Keratinocyte (primary cell): ENCODE results near the gene RRP9. TPM values are rescaled to one million over a fixed set of nuclear protein-coding genes. Genes with fewer than 3 reads are reported as not detected.

Source experiments
- DNase-seq: peaks from one replicate; pipeline ENCODE4 v3.0.0-alpha.2; 2011; ENCODE audit warnings: low read depth, missing footprints, low spot score
- FAIRE-seq: peaks from 2 replicates; lab custom pipeline; 2011; peaks lifted over from hg19 to GRCh38; lab: Jason Lieb, UNC
- H2AFZ ChIP-seq: 2 replicates; pipeline ENCODE4 v1.6.0; 2012; ENCODE audit warnings: low read length, control low read depth, inconsistent platforms; ENCODE audit not compliant: control insufficient read depth
- H3K27ac ChIP-seq: 2 replicates; pipeline ENCODE4 v1.5.1; 2011; ENCODE audit warnings: low read length; ENCODE audit not compliant: control insufficient read depth, insufficient read depth
- H3K27me3 ChIP-seq: 3 replicates; pipeline ENCODE4 v1.6.0; 2011; ENCODE audit warnings: low read length; ENCODE audit not compliant: control insufficient read depth, insufficient read depth; ENCODE audit errors: extremely low read depth
- H3K36me3 ChIP-seq, 2 experiments: 2 replicates in 1 of 2; 3 replicates in 1 of 2; pipeline ENCODE4 v1.5.1; 2011; ENCODE audit warnings: low read length in 2 of 2, mild to moderate bottlenecking in 1 of 2; ENCODE audit not compliant: control insufficient read depth in 2 of 2, insufficient read depth in 2 of 2; ENCODE audit errors: extremely low read depth in 1 of 2
- H3K4me1 ChIP-seq: 3 replicates; pipeline ENCODE4 v1.5.1; 2011; ENCODE audit warnings: low read length; ENCODE audit not compliant: control insufficient read depth, insufficient read depth; ENCODE audit errors: extremely low read depth
- H3K4me2 ChIP-seq: 3 replicates; pipeline ENCODE4 v1.6.0; 2011; ENCODE audit warnings: low read depth, low read length; ENCODE audit not compliant: control insufficient read depth, insufficient read depth; ENCODE audit errors: extremely low read depth
- H3K4me3 ChIP-seq, 3 experiments: fragments of 200-600 bp in 1 of 3; sonication (generic) in 1 of 3; 2 replicates in 2 of 3; 3 replicates in 1 of 3; pipeline ENCODE4 v1.5.1; 2011 to 2016; ENCODE audit warnings: low read length in 3 of 3, mild to moderate bottlenecking in 3 of 3, control low read depth in 2 of 3, inconsistent platforms in 1 of 3, low read depth in 1 of 3, mixed read lengths in 1 of 3, mixed run types in 1 of 3, moderate library complexity in 1 of 3; ENCODE audit not compliant: control insufficient read depth in 2 of 3, insufficient read depth in 2 of 3; ENCODE audit errors: extremely low read depth in 1 of 3
- H3K79me2 ChIP-seq: 2 replicates; pipeline ENCODE4 v1.6.0; 2012; ENCODE audit warnings: low read length; ENCODE audit not compliant: control insufficient read depth, insufficient read depth
- H3K9ac ChIP-seq: 3 replicates; pipeline ENCODE4 v1.6.0; 2011; ENCODE audit warnings: low read length; ENCODE audit not compliant: control insufficient read depth, insufficient read depth; ENCODE audit errors: extremely low read depth
- H3K9me1 ChIP-seq: 3 replicates; pipeline ENCODE4 v1.6.0; 2011; ENCODE audit warnings: low read length; ENCODE audit not compliant: control insufficient read depth, insufficient read depth; ENCODE audit errors: extremely low read depth
- H3K9me3 ChIP-seq: 2 replicates; pipeline ENCODE4 v1.5.1; 2012; ENCODE audit warnings: low read depth, low read length; ENCODE audit not compliant: control insufficient read depth
- H4K20me1 ChIP-seq: 3 replicates; pipeline ENCODE4 v1.6.0; 2011; ENCODE audit warnings: low read length; ENCODE audit not compliant: control insufficient read depth, insufficient read depth; ENCODE audit errors: extremely low read depth
- CTCF ChIP-seq, 3 experiments: IDR thresholded peaks in 1 of 3; conservative IDR thresholded peaks in 1 of 3; optimal IDR thresholded peaks in 1 of 3; 2 replicates in 2 of 3; 3 replicates in 1 of 3; pipeline versions ENCODE3 to v1.5.1; 2011; ENCODE audit warnings: low read length in 3 of 3, mild to moderate bottlenecking in 3 of 3, moderate library complexity in 2 of 3, control low read depth in 1 of 3, inconsistent platforms in 1 of 3; ENCODE audit not compliant: insufficient read depth in 2 of 3; ENCODE audit errors: extremely low read depth in 1 of 3
- EZH2 ChIP-seq: IDR thresholded peaks from one replicate; pipeline ENCODE4 v1.6.1; 2012; ENCODE audit warnings: inconsistent platforms, mild to moderate bottlenecking, low read length, moderate library complexity
- dilution Hi-C: fragments of 300-500 bp; cut with MboI; formaldehyde crosslinking; loops from one replicate; pipeline ENCODE4 v1.7.0; 2020; ENCODE audit warnings: low sequenced_read_pairs; ENCODE audit not compliant: extremely low pct_ligation_motif_present
- polyA plus RNA-seq, 5 experiments: library from polyadenylated mRNA; depleted of rRNA in 3 of 5; stranded (reverse) in 3 of 5; stranded (forward) in 1 of 5; unstranded in 1 of 5; fragments of >200 nt; gene quantifications; 1 replicate in 1 of 5; 2 replicates in 3 of 5; 3 replicates in 1 of 5; pipeline versions ENCODE4 v1.2.1 to v1.2.3, GENCODE V29; 2011 to 2012; ENCODE audit warnings: missing spikeins in 2 of 5, low read depth in 1 of 5, low replicate concordance in 1 of 5

Gene RRP9
- polyA plus RNA-seq, 1 donor (not counting 4 experiments of a cell fraction or from before 2014, with no cell fraction given): 21.8 TPM

- Histone ChIP-seq H3K4me1 (peaks cover 34% of the 10 kb centered on the region), H3K4me3 (no peak overlapping the region), H3K36me3 (no peaks in the 10 kb centered on the region), H3K9ac (no peak overlapping the region), H3K4me2 (no peak overlapping the region), H3K9me3 (no peaks in the 10 kb centered on the region), H3K79me2 (peaks cover 4% of the 10 kb centered on the region), H3K27ac (no peak overlapping the region), H4K20me1 (no peaks in the 10 kb centered on the region), H2AFZ (no peak overlapping the region), H3K27me3 (no peaks in the 10 kb centered on the region), H3K9me1 (no peaks in the 10 kb centered on the region)
- no peak for DNase-seq
- dilution Hi-C loops: no loop called here
- FAIRE-seq: no peak
- TF ChIP-seq CTCF (optimal IDR thresholded peaks at IDR 0.05 in 1 of 3, IDR thresholded peaks at IDR 0.05 in 1 of 3, conservative IDR thresholded peaks at IDR 0.05 in 1 of 3; ENCODE audit: extremely low read depth in 1 of 3, insufficient read depth in 2 of 3, low read length in 3 of 3) (no peak), EZH2 (no peak)
Observed at GRCh38 chr3:51971350-51971749, 29.6 kb upstream of the RRP9 start.

GRCh38 chr3:51970606-51971300, 29.0 kb upstream of the RRP9 start:
- Histone ChIP-seq H4K20me1 (no peaks in the 10 kb centered on the region), H3K9me3 (no peaks in the 10 kb centered on the region), H3K4me3 (no peak overlapping the region), H2AFZ (no peak overlapping the region), H3K4me1 (peaks cover 34% of the 10 kb centered on the region), H3K4me2 (no peak overlapping the region), H3K27me3 (no peaks in the 10 kb centered on the region), H3K9ac (no peak overlapping the region), H3K36me3 (no peaks in the 10 kb centered on the region), H3K79me2 (peaks cover 4% of the 10 kb centered on the region), H3K27ac (no peak overlapping the region), H3K9me1 (no peaks in the 10 kb centered on the region)
- dilution Hi-C loops: no loop called here
- FAIRE-seq: no peak
- no peak for DNase-seq
- no peak for TF ChIP-seq CTCF (optimal IDR thresholded peaks at IDR 0.05 in 1 of 3, IDR thresholded peaks at IDR 0.05 in 1 of 3, conservative IDR thresholded peaks at IDR 0.05 in 1 of 3; ENCODE audit: extremely low read depth in 1 of 3, insufficient read depth in 2 of 3, low read length in 3 of 3)
- no peak for TF ChIP-seq EZH2
